ENCODE measurements around the gene TBRG4. TPM values are rescaled to one million over a fixed set of nuclear protein-coding genes. Genes with fewer than 3 reads are reported as not detected.

Gene TBRG4
- polyA plus RNA-seq, 1 donor from 2014 or later = 52.8 TPM

GRCh38 chr7:45061806-45062425 lies 49.6 kb downstream of the TBRG4 start:
- Histone ChIP-seq H3K9me3 (ENCODE audit: low read length) (no peaks in the 10 kb centered on the region), H3K9ac (ENCODE audit: low read length) (no peak overlapping the region), H3K27me3 (ENCODE audit: insufficient read depth, low read depth, low read length) (no peaks in the 10 kb centered on the region), H2AFZ (ENCODE audit: low read depth, low read length) (no peak overlapping the region), H3F3A (ENCODE audit: insufficient read depth, low read length, poor library complexity, severe bottlenecking) (no peaks in the 10 kb centered on the region), H4K20me1 (ENCODE audit: insufficient read depth) (no peaks in the 10 kb centered on the region), H3K4me2 (ENCODE audit: low read length) (no peak overlapping the region), H3K9me2 (ENCODE audit: insufficient read depth, low read length) (no peaks in the 10 kb centered on the region), H3K27ac (ENCODE audit: low read length) (no peak overlapping the region), H3K79me2 (replicated peaks; ENCODE audit: insufficient read depth, low read length) (no peaks in the 10 kb centered on the region), H3K36me3 (ENCODE audit: insufficient read depth, low read length) (no peaks in the 10 kb centered on the region), H3K4me3 (ENCODE audit: low read length) (no peak overlapping the region)
- TF ChIP-seq RAD21 (conservative IDR thresholded peaks at IDR 0.05) (no peak), EP300 (conservative IDR thresholded peaks at IDR 0.05; ENCODE audit: poor library complexity, severe bottlenecking) (no peak)

GRCh38 chr7:45061352-45061751 lies 50.1 kb downstream of the TBRG4 start:
- H3K9me3 ChIP-seq (ENCODE audit: low read length) = no peaks in the 10 kb centered on the region
- H3K36me3 ChIP-seq (ENCODE audit: insufficient read depth, low read length) = no peaks in the 10 kb centered on the region
- H3K79me2 ChIP-seq (replicated peaks; ENCODE audit: insufficient read depth, low read length) = no peaks in the 10 kb centered on the region
- TF ChIP-seq MXI1 (conservative IDR thresholded peaks at IDR 0.05; ENCODE audit: poor library complexity, severe bottlenecking) (no peak), REST (IDR thresholded peaks at IDR 0.05; ENCODE audit: borderline replicate concordance) (no peak), TAF1 (IDR thresholded peaks at IDR 0.05; ENCODE audit: low read depth) (no peak), EZH2 (IDR thresholded peaks at IDR 0.05; ENCODE audit: borderline replicate concordance, insufficient read depth, low read length, poor library complexity, severe bottlenecking) (no peak), POLR2AphosphoS5 (IDR thresholded peaks at IDR 0.05) (no peak), SMC3 (conservative IDR thresholded peaks at IDR 0.05; ENCODE audit: poor library complexity) (no peak), EP300 (conservative IDR thresholded peaks at IDR 0.05; ENCODE audit: poor library complexity, severe bottlenecking) (no peak), CTCF (IDR thresholded peaks at IDR 0.05; ENCODE audit: poor library complexity, severe bottlenecking) (no peak), RAD21 (conservative IDR thresholded peaks at IDR 0.05) (no peak)
- no peak overlapping the region for H2AFZ ChIP-seq (ENCODE audit: low read depth, low read length)
- H3K9me2 ChIP-seq (ENCODE audit: insufficient read depth, low read length) = no peaks in the 10 kb centered on the region
- no peaks in the 10 kb centered on the region for H4K20me1 ChIP-seq (ENCODE audit: insufficient read depth)
- no peak overlapping the region for H3K27ac ChIP-seq (ENCODE audit: low read length)
- no peak overlapping the region for H3K4me3 ChIP-seq (ENCODE audit: low read length)
- H3F3A ChIP-seq (ENCODE audit: insufficient read depth, low read length, poor library complexity, severe bottlenecking) = no peaks in the 10 kb centered on the region
- no peak overlapping the region for H3K9ac ChIP-seq (ENCODE audit: low read length)
- no peaks in the 10 kb centered on the region for H3K27me3 ChIP-seq (ENCODE audit: insufficient read depth, low read depth, low read length)
- H3K4me2 ChIP-seq (ENCODE audit: low read length) = no peak overlapping the region
